Liver (tissue), 9 donors: ENCODE results near the gene PRKX. TPM values are rescaled to one million over a fixed set of nuclear protein-coding genes. Genes with fewer than 3 reads are reported as not detected.

Experiments used
- DNase-seq: peaks from one replicate; pipeline ENCODE4 v3.0.0-alpha.2; 2017; ENCODE audit warnings: low spot score
- H3K27ac ChIP-seq, 2 donors: one replicate each; pipeline ENCODE4 v1.7.0; 2013; ENCODE audit warnings: inconsistent platforms in 2 of 2, low read length in 2 of 2, control low read depth in 1 of 2, low read depth in 1 of 2, mild to moderate bottlenecking in 1 of 2
- H3K27me3 ChIP-seq, 4 donors: one replicate each; pipeline versions ENCODE4 v1.6.1 to v1.7.0; 2013; ENCODE audit warnings: low read length in 3 of 4, inconsistent platforms in 1 of 4, mild to moderate bottlenecking in 1 of 4, moderate library complexity in 1 of 4; ENCODE audit not compliant: control insufficient read depth in 4 of 4, insufficient read depth in 4 of 4
- H3K36me3 ChIP-seq, 4 donors: one replicate each; pipeline versions ENCODE4 v1.6.1 to v1.7.0; 2013; ENCODE audit warnings: low read length in 3 of 4, mild to moderate bottlenecking in 3 of 4, low read depth in 1 of 4, moderate library complexity in 1 of 4; ENCODE audit not compliant: control insufficient read depth in 4 of 4, insufficient read depth in 3 of 4
- H3K4me1 ChIP-seq, 4 donors: one replicate each; pipeline versions ENCODE4 v1.6.1 to v1.7.0; 2013; ENCODE audit warnings: low read length in 3 of 4, mild to moderate bottlenecking in 3 of 4, moderate library complexity in 1 of 4; ENCODE audit not compliant: control insufficient read depth in 4 of 4, insufficient read depth in 4 of 4
- H3K4me3 ChIP-seq, 3 donors: one replicate each; pipeline versions ENCODE4 v1.6.1 to v1.7.0; 2013; ENCODE audit warnings: low read length in 3 of 3, control low read depth in 1 of 3, low read depth in 1 of 3, mild to moderate bottlenecking in 1 of 3
- H3K9ac ChIP-seq, 2 donors: one replicate each; pipeline ENCODE4 v1.7.0; 2013; ENCODE audit warnings: low read length in 2 of 2, mild to moderate bottlenecking in 2 of 2, moderate library complexity in 2 of 2, control low read depth in 1 of 2, low read depth in 1 of 2
- H3K9me3 ChIP-seq, 4 donors: one replicate each; pipeline versions ENCODE4 v1.6.1 to v1.7.0; 2013; ENCODE audit warnings: low read length in 3 of 4; ENCODE audit not compliant: control insufficient read depth in 4 of 4
- ATF3 ChIP-seq: IDR thresholded peaks from 2 replicates; pipeline ENCODE4 v1.6.1; 2016; ENCODE audit warnings: antibody characterized with exemption
- CTCF ChIP-seq: fragments of 150-350 bp; IDR thresholded peaks from 2 replicates; pipeline ENCODE4 v1.5.1; 2017; ENCODE audit warnings: improper control_type of control experiment, low read depth, low read length; ENCODE audit not compliant: missing input control
- EGR1 ChIP-seq, 2 donors: IDR thresholded peaks; 2 replicates each; pipeline ENCODE4 v1.6.1; 2016 to 2018; ENCODE audit warnings: antibody characterized with exemption in 2 of 2, low read depth in 2 of 2
- FOXA1 ChIP-seq: IDR thresholded peaks from 2 replicates; pipeline ENCODE4 v1.6.1; 2016; ENCODE audit warnings: antibody characterized with exemption
- FOXA2 ChIP-seq: IDR thresholded peaks from 2 replicates; pipeline ENCODE4 v1.6.1; 2016; ENCODE audit warnings: antibody characterized with exemption
- GABPA ChIP-seq, 2 donors: IDR thresholded peaks in 1 of 2; conservative IDR thresholded peaks in 1 of 2; 2 replicates each; pipeline ENCODE4 v1.6.1; 2016; ENCODE audit warnings: antibody characterized with exemption in 2 of 2, mild to moderate bottlenecking in 1 of 2, moderate library complexity in 1 of 2
- HNF4G ChIP-seq: IDR thresholded peaks from 2 replicates; pipeline ENCODE4 v1.6.1; 2016; ENCODE audit warnings: antibody characterized with exemption
- JUND ChIP-seq, 2 donors: IDR thresholded peaks; 2 replicates each; pipeline ENCODE4 v1.6.1; 2016; ENCODE audit warnings: antibody characterized with exemption in 2 of 2
- MAX ChIP-seq: IDR thresholded peaks from 2 replicates; pipeline ENCODE4 v1.6.1; 2016; ENCODE audit warnings: antibody characterized with exemption
- NR2F2 ChIP-seq: IDR thresholded peaks from 2 replicates; pipeline ENCODE4 v1.6.1; 2016; ENCODE audit warnings: antibody characterized with exemption
- RAD21 ChIP-seq, 2 donors: IDR thresholded peaks; 2 replicates each; pipeline ENCODE4 v1.6.1; 2016; ENCODE audit warnings: antibody characterized with exemption in 2 of 2, mild to moderate bottlenecking in 2 of 2
- REST ChIP-seq: IDR thresholded peaks from 2 replicates; pipeline ENCODE4 v1.6.1; 2016; ENCODE audit warnings: antibody characterized with exemption, mild to moderate bottlenecking
- RXRA ChIP-seq, 2 donors: IDR thresholded peaks; 2 replicates each; pipeline ENCODE4 v1.6.1; 2017 to 2018; ENCODE audit warnings: antibody characterized with exemption in 2 of 2, mild to moderate bottlenecking in 1 of 2
- YY1 ChIP-seq: IDR thresholded peaks from 2 replicates; pipeline ENCODE4 v1.6.1; 2016; ENCODE audit warnings: antibody characterized with exemption, mild to moderate bottlenecking
- ZBTB33 ChIP-seq: IDR thresholded peaks from 2 replicates; pipeline ENCODE4 v1.6.1; 2016; ENCODE audit warnings: antibody characterized with exemption
- WGBS: extraction: QIAGEN DNeasy Blood & Tissue Kit; methylation state at CpG from one replicate; pipeline ENCODE4 v1.1.7; 2013; 5-methylcytosine and 5-hydroxymethylcytosine counted together
- polyA plus RNA-seq, 2 donors: library from polyadenylated mRNA; stranded (reverse) in 1 of 2; unstranded in 1 of 2; fragments of 200-250 nt in 1 of 2; fragments of >200 nt in 1 of 2; fragmentation: Nextera tagmentation in 1 of 2; extraction: Ambion mirVana in 1 of 2; gene quantifications; one replicate each; pipeline versions ENCODE4 v1.2.1 to v1.2.3, GENCODE V29; 2013 to 2015
- total RNA-seq, 2 donors: library from RNA; depleted of rRNA; stranded (reverse); fragments of >200 nt; gene quantifications; one replicate each; pipeline ENCODE4 v1.2.3, GENCODE V29; 2014
- donor health status: healthy.
- donor health status: healthy.
- donor health status: healthy.
- donor health status: healthy.
- donor health status: healthy.

The PRKX gene
- total and polyA plus RNA-seq, 4 donors = 0.63 to 4.0 (median 1.7) TPM

GRCh38 chrX:3712870-3713224 is 602 bp downstream of the PRKX start (continued):
- TF ChIP-seq ATF3 (no peak), FOXA1 (no peak), CTCF (no peak), YY1 (no peak), NR2F2 (no peak), JUND (IDR thresholded peaks at IDR 0.05) (no peak), MAX (no peak), GABPA (IDR thresholded peaks at IDR 0.05 in 1 of 2, conservative IDR thresholded peaks at IDR 0.05 in 1 of 2) (no peak), HNF4G (no peak)

- Histone ChIP-seq H3K9me3 (no peaks in the 10 kb centered on the region), H3K9ac (peak overlapping the region in 1 of 2 donors; percentile 8), H3K36me3 (no peaks in the 10 kb centered on the region), H3K27ac (peak overlapping the region; percentile 5 to 46), H3K4me1 (peaks cover 0 to 8% (median 0%) of the 10 kb centered on the region in 4 donors), H3K27me3 (no peaks in the 10 kb centered on the region), H3K4me3 (peak overlapping the region in 2 of 3 donors; percentile 46 to 69)
- WGBS = 11% methylated on average over 39 of the region's 39 CpGs
- DNase-seq = no peak
- TF ChIP-seq RAD21 (IDR thresholded peaks at IDR 0.05) (no peak), ATF3 (no peak), FOXA2 (no peak)
Measured at GRCh38 chrX:3712051-3712869, 1.2 kb downstream of the PRKX start.

- H3K27ac ChIP-seq = no peak overlapping the region
- no peaks in the 10 kb centered on the region for H3K9me3 ChIP-seq
- no peaks in the 10 kb centered on the region for H3K27me3 ChIP-seq
- peak overlapping the region in 1 of 3 donors; percentile 69 for H3K4me3 ChIP-seq
- peaks cover 0 to 8% (median 0%) of the 10 kb centered on the region in 4 donors for H3K4me1 ChIP-seq
- no peak for TF ChIP-seq ZBTB33
- no peak for TF ChIP-seq REST
- no peak for TF ChIP-seq ATF3
- no peak for TF ChIP-seq FOXA1
- TF ChIP-seq RXRA (IDR thresholded peaks at IDR 0.05) = no peak
- no peak for TF ChIP-seq YY1
- TF ChIP-seq MAX = no peak
- TF ChIP-seq EGR1 (IDR thresholded peaks at IDR 0.05; ENCODE audit: low read depth in 2 of 2) = no peak
- TF ChIP-seq RAD21 (IDR thresholded peaks at IDR 0.05) = no peak
- no peak for TF ChIP-seq GABPA (IDR thresholded peaks at IDR 0.05 in 1 of 2, conservative IDR thresholded peaks at IDR 0.05 in 1 of 2)
- TF ChIP-seq HNF4G = no peak
- TF ChIP-seq CTCF = no peak
- TF ChIP-seq JUND (IDR thresholded peaks at IDR 0.05) = no peak
- DNase-seq = no peak
- WGBS = 59% methylated on average over 16 of the region's 16 CpGs
- no peak overlapping the region for H3K9ac ChIP-seq
- H3K36me3 ChIP-seq = no peaks in the 10 kb centered on the region
Measured at GRCh38 chrX:3711331-3711917, 2.0 kb downstream of the PRKX start.
